NCI-H2081 (cell line): ENCODE data around the gene FANCB.

Source experiments
- DNase-seq, 2 experiments: peaks; one replicate each; lab custom pipeline; 2025; lab: John Stamatoyannopoulos, UW

Gene FANCB

DNA sequence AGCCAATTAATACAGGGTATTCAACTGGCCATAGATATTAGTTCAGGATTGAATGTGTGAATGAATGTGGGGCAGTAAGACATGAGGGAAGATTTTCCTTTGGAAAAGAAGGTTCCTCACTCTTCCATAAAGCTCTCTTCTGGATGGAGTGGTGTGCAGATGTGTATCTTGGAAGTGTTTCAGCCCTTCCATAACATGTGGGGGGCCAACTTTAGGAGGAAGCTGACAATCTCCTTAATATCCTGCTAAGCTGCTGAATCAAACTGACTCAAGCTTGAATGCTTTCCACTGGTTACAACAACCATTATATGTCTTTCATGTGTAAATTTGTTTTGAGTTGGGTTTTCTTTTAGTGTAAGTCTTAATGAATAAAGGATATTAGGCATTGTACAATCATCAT, 40.3 kb downstream of the FANCB start:
- DNase-seq = no peak

DNA sequence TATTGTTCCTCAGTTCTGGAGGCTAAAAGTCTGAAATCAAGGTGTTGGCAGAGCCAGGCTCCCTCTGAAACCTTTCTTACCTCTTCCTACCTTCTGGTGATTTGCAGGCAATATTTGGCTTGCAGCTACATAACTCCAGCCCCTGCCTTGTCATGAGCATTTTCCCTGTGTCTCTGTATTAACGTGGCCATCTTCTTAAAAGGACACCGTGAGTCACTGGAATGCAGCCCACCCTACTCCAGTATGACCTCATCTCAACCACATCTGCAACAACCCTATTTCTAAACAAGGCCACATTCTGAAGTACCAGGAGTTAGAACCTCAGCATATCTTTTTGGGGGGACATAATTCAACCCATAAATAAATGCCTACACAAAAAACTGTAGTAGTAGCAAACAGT, 40.7 kb downstream of the FANCB start:
- no peak for DNase-seq

GRCh38 chrX:14829643-14830042, 43.2 kb downstream of the FANCB start:
- DNase-seq = no peak

- no peak for DNase-seq
Observed at GRCh38 chrX:14826319-14826718, 46.5 kb downstream of the FANCB start.

DNA sequence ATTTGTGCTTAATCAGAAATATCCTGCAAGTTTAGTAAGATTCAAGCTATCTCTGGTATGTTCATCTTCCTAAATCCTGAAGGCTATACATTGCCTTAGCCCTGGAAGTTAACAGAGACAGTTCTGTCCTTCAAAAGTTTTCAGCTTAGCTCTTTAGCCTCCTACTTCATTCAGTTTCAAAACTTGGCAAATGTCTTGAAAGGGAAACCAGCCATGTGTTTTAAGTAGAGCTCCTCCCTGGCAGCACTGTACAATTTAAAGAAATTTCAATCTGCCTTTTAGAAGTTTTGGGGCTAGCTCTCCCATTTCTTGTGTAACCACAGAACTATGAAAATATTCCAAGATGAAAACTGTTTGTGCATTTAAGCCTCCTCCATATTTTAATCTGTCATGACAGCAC, 47.0 kb downstream of the FANCB start:
- no peak for DNase-seq

DNA sequence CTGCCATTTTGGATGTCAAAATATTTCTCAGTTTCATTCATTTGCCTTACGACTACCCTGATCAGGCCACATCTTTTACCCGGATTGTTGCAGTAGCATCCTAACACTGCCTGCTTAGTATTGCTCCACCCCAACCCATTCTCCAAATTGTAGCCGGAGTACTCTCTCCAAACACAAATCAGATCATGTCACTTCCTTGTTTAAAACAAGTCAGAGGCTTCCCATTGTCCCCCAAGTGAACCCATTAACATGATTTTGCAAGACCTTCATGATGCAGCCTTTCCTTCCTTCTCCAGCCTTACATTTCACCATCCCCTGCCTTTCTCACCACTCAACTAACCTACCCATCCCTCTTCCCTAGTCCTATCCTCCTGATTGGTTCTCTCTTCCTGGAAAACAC, 53.1 kb downstream of the FANCB start:
- DNase-seq = no peak

DNA sequence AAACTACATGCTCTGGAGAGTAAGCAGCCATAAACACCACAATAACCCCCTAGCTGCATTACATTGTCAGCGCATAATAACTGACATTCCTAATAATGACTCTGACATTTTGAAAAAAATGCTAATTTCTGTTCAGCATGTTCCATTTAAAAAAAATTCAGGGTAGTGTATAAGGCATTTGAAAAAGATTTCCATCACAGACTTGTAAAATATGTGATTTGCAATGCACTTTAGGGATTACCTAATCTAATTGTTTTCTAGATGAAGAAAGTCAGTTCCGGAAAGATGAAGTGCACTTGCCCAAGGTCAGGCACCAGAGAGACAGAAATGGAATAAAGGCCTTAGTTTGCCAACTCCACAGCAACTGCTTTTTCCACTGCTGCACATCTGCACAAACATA, 55.3 kb downstream of the FANCB start:
- DNase-seq = no peak

- DNase-seq = no peak
Observed at GRCh38 chrX:14802943-14803710, 69.7 kb downstream of the FANCB start.

GRCh38 chrX:14801136-14801535, 71.7 kb downstream of the FANCB start:
- no peak for DNase-seq

- no peak for DNase-seq
Observed at GRCh38 chrX:14798805-14799397, 74.0 kb downstream of the FANCB start.
